HG03565 (cell line): ENCODE results near the gene EPOP.

Experiments used
- ATAC-seq: cut with Tn5 transposase; IDR thresholded peaks from one replicate; pipeline ENCODE4 v1.9.1; 2021; ENCODE audit warnings: mild to moderate bottlenecking, moderate library complexity; ENCODE audit not compliant: unreplicated experiment

EPOP gene

DNA sequence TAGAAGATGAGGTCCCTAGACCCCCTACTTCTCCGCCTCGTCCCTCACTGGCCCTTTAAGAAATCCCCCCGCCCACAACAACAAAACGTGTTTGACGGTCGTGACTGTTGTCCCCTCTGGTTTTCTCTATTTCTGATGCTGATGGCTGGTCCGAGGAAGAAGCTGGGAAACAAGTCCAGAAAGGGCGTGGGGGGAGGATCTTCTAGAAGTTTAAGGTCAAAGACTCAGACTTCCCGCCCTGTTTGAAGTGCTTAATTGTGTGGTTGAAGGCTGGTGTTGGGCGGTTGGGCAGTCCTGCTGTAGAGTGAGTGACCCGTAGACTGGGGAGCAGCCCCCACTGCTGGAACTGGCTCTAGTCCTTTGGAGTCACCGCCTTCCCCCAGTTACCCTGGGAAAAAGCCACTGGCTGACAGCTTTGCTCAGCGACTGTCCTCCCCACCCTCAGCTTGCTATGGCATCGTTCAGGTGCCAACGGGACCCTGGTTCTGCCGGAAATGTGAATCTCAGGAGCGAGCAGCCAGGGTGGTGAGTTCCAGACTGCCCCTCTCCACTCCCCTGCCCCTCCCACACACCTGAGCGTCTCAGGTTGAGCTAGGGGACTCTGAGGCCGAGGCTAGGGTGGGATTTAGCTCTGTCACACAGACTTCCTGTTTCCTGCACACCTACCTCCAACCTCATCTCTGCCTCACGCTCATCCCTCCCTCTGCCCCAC, 31.9 kb upstream of the EPOP start:
- no peak for ATAC-seq

DNA sequence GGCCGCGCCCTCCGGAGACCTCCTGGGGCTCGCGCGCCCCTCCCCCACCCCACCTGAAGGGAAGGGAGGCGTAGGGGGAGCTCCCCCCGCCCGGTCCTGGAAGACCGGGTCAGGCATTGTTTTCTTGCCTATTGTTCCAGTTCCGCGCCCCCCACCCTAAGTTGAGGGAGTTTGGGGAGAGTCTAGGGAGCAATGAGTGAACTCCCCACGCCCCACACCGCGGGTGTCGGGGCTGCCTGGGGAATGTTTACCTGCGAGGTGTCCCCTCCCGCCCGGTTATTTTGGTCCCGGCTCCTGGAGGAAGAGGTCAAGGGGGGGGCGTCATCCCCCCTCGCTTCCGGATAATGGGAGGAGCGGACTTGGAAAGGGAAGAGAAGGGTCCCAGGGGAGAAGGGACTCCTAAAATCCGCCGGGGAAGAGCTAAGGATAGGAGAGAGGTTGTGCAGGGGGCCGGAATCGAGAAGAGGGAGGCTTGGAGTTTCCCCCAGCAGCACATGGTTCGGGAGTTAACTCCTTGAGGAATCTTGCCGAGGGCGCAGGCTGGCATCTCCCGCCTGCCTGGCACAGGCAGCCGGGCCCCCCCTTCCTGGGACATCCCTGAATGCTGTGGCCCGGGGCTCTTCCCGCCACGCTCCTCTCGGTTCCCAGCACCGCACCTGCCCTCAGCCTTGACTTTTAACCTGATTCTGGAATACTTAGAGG, 31.2 kb upstream of the EPOP start:
- no peak for ATAC-seq

DNA sequence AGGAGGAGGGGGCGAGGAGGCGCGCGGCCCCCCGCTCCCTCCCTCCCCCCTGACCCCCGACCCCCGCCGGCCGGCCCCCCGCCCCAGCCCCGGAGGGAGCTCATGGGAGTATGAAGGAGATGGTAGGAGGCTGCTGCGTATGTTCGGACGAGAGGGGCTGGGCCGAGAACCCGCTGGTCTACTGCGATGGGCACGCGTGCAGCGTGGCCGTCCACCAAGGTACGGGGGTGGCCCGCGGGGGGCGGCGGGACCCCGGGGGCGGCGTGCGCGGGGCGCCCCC, 30.7 kb upstream of the EPOP start:
- ATAC-seq = no peak

DNA sequence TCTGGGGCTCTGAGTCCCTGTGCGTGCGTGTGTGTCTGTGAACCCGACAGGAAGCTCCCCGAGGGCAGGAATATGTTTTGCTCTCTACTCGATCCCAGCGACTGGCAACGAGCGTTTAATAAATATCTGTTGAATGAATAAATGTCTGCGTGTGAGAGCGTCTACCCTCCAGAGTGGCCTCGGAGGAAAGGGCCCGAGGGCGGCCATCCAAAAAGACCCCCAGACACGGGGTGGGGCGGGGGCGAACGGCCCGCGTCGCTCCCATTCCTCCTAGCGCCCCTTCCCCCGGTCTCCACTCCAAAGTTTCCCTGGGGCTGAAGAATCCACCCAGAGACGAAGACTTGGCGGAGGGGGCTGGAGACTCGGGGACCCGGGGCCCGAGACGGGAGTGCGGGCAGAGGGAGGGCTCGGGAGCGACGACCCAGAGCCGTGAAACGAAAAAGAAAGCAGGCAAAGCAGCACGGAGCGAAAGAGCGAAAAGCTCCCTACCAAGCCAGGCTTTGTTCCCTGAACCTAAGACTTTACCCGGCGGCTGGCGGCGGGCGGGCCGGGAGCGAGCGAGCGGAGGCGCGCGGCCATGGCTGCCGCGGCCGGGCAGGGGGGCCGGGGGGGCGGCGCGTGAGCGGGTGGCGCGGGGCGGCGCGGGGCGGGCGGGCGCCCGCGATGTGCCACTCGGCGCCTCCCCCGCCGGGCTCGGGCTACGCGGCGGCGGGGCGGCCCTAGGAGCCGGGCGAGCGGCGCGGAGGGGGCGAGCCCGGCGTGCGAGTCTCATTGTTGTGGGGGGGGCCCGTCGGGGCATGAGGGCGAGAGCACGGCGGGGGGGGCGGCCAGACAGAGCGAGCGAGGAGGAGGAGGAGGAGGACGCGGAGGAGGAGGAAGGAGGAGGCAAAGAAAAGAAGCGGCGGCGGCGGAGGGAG, 30.1 kb upstream of the EPOP start, which contains the start of gene MLLT6:
MLLT6 (plus strand) TSS at position 668 of the 917 bp plus-strand sequence. CDS start 360 bp downstream, outside the sequence.
- ATAC-seq = no peak

DNA sequence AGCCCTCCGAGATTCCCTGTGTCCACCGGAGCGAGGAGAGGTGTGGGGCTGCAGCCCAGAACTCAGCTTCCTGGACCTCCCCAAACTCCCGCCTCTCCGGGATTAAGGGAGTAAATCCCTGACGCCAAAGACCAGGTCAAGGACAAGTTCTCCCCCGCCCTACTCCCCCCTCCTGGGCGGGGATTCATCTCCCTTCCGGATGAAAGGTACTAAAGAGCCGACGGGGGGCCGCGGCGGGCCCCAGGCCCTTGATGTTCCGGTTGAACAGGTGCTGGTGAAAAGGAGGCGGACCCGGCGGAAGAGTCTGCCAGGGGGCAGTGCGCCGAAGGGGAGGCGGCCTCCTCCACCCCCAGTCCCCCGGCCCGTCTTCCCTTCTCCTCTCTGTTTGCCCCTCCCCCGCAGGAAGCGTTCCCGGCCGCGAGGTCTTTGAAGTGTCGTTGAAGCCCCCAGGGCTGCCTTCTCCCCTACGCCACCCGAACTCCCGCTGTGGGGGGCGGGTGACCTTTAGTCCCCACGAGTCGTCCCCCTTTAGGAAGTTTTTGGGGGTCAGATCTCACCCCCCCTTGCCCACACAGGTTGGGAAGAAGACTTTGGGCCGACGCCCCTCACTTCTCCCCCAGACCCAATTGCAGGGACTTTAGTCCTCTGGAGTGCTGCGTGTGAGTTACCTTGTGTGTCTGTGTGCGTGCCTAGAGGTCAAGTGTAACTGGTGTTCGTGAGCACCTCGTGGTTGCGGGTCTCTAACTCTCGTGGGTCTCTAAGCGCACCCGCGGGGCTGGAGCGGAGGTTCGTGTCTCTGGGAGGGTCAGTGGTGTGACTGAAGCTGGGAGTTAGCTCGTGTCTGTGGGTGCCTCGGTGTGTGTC, 29.2 kb upstream of the EPOP start:
- no peak for ATAC-seq

DNA sequence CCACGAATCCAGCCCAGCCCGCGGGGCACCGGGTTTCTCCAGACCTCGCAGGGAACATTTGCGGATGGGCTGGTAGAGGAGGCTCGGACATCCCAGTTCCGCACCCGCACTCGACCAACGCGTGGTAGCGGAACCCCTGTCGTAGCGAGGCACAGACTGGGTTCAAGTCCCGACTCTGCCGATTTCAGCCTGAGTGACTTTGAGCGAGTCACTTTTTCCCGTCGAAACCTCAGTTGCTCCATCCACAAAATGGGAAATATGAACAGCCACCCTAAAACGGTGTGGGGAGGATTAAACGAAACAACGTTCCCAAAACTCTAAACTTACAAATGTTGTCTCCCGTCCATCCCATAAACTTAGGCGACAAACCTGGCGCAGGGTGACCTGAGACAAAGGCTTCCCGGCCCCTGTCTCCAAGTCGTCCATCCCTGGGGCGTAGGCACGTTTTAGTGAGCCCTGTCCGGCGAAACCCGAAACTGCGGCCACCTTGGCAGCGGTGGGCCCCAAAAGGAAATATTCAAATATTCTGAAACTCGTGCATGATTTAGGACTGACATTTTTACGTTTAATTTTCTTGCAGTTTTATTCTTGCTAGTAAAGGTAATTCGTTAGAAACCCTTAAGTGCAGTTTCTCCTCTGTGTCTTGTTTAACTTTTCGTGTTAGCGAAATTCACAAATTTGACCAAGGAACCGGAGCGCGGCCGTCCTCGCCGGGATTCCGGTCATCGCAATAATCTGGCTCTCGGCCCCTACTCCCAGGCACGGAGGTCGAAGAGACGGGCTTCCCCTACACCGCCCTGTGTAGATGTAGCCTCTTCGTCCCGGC, 28.4 kb upstream of the EPOP start:
- no peak for ATAC-seq

DNA sequence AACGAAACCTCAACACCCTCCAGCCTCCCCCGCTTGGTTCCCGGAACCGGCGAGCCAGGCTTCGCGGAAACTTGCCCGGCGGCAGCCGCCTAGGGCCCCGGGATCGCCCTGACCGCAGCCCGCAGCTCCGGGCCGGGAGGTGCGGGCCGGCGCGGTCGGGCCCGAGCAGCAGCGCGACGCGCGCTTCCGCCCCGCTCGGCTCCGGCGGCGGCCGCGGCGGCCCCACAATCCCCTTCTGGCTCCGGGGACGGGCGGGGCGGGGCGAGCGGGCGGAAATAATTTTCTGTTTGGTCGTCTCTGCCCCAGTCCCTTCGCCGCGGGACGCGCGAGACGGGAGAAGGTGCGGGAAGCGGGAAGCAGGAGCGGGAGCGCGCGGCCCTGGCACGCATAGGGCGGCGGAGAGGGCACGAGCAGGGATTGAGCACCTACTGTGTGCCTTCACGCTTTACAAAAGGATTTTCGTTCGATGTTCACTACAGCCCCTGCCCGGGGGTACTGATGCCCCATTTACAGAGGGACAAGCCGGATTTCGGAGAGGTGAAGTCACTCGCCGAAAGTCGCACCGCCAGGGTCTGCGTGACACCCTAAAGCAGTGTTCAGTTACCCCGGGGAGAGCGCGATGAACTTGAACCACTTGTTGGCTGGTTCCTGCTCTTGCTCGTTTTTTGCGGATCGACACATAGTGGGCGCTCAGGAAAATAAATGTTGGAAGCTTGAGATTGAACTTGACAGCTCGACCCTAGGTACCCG, 27.6 kb upstream of the EPOP start:
- ATAC-seq = peak; percentile 17

DNA sequence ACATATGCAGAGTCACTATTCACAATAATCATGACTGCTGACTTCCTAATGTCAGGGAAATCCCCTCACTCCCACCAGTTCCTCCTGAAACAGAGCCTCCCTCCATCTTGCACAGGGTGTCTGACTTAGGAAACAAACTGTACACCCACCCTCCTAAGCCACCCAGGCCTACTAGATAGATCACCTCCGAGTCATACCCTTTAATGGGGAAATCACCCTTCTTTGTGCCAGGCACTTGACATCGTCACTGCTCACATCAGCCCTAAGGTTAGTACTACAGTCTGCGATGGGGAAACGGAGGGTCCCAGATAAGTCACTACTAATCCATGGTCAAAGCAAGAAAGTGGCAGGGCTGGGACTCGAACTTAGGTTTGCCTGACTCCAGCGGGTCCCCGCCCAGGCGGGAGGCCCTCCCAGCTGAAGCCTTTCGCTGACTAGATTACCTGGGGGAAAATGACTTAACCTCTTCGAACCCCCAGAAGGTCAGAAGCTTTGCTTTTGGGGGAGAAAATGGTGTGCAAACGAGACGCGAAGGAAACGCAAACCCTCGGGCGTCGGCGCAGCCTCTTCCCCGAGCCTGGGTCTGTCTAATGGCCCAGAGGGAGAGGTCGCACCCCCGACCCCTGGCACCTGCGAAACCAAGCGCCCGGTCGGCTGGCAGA, 26.9 kb upstream of the EPOP start:
- ATAC-seq = peak; percentile 23

DNA sequence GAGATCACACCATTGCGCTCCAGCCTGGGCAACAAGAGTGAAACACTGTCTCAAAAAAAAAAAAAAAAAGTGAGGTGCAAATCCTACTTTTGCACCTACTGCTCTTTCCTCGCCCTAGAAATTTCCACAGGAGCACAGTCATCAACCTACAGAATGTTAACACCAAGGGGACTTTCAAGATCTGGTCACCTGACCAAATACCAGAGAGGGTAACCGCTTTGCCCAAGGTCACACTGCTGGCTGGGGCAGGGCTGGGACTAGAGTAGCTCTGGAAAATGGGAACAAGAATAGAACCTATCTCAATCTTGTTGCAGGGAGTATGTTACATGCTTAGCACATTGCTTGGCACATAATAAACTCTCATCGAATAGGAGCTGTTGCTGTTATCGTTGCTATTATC, 24.0 kb upstream of the EPOP start:
- no peak for ATAC-seq

DNA sequence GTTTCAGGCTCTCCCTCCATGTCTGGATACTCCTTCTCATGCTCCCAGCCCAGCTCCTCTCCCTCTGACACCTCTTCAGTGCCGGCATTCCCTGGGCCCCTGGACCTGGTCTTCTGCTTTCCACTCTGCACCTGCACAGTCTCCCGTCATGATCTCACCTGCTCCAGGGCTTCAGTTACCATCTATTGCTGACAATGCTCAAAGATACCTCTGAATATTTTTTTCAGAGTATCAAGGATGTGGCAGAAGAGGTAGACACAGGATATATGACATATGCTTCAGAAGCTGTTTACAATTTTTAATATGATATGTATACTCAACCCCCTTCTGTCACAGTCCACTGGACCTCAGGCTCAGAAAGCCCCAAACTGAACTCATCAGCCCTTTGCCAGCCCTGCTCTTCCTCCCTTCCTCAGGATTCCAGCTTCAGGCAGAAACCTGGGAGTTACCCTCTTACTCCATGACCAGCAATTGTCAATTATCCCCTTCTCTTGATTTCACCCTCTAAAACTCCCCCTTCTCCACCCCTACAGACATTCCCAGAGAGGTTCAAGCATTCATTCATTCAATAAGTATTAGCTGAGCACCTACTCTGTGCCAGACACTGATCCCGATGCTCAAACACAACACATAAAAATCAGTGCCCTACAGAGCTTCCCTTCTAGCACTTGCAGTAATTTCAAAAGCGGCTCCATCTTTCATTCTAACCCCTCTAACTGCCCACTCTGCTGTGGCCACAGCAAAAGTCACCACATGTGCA, 22.5 kb upstream of the EPOP start:
- ATAC-seq = no peak

DNA sequence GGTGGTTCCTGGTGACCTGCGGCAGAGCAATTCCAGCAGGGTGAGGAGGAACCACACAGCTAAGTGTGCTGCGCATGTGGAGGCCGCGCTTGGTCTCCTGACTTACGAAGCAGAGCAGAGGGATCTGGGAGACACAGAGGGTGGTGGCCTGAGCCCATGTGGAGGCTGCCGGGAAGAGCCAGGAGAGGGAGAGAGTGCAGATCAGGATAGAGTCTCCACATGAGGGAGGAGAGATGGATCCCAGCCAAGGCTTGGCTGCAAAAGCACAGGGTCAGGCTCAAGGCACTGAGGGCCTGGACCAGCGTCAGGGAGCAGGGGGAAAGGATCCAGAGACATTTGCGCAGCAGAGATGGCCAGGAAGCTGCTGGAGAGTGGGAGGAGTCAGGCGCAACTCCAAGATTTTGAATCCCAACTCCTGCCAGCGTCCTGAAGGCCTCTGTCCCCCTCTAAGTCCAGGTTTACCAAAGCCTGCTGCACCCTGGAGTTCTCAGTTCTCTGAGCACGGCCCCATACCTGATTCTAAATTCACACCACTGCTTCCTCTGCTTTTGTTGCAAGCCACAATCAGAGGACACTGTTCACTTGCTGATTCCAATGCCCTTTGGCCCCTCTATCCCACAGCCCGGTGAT, 19.1 kb upstream of the EPOP start:
- no peak for ATAC-seq

DNA sequence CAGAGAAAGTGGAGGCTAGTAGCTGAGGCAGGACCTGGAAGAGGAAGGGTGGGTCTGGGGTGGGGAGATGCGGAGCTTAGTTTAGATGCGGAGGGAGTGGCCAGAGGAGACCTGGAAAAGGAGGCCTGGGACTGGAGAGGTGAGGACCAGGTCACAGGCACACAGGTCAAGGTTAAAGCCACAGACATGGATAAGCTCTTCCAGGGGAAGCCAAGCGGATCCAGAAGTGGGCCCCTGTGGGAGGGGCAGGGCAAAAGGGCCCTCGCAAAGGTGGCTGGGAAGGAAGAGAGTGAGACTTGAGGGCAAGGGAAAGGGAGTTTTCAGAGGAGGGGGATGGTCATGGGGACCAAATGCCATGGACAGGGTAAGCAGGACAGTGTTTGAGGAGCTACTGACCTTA, 16.4 kb upstream of the EPOP start:
- no peak for ATAC-seq

DNA sequence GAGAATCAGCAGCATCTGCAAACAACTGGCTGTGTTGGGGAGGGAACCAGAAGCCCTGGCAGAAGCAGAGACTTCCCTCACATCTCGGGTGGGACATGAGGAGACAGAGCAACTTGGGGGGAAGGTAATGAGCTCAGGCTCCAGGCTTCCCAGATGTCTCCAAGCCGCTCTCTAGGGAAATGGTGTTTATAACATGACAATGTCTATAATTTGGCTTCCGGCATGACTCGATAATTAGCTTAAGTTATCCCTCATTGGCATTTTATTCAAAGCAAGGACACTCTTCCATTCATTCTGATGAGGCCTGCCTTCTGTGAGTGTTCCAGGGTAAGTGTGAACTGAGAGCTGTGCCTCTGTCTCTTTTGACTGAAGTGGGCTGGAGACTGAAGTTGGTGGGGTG, 15.6 kb upstream of the EPOP start:
- no peak for ATAC-seq

DNA sequence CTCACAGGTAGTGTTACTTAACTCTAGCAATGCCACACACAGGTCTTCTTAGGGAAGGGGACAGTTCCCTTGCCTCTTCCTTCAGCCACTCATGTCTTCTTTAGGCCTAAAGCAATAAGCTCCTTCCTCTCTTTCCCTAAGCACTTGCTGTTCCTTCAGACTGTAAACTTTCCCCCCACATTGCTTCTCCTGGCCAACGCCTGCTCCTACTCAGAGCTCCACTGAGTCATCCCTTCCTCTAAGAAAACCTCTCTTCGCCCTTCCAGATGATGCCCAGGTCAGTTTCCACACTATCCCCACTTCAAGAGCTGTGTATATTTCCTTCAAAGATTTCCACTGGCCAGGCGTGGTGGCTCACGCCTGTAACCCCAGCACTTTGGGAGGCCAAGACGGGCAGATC, 12.5 kb upstream of the EPOP start:
- no peak for ATAC-seq

DNA sequence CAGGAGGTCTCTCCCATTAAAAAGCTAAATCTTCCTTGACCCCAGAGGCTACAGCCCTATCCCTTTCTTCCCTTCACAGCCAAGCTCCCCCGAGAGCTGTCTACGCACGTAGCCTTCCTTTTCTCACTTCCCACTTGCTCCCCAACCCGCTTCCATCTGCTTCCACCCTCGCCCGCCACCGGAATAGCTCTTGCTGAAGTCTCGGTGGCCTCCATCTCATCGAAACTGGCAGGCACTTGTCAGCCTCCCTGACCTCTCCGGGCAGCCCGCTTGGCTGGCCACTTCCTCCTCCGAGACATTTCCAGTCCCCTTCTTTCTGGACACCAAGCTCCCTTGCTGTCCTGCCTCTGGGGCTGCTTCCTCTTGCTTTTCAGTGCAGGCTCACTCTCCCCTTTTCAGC, 10.7 kb upstream of the EPOP start:
- no peak for ATAC-seq

DNA sequence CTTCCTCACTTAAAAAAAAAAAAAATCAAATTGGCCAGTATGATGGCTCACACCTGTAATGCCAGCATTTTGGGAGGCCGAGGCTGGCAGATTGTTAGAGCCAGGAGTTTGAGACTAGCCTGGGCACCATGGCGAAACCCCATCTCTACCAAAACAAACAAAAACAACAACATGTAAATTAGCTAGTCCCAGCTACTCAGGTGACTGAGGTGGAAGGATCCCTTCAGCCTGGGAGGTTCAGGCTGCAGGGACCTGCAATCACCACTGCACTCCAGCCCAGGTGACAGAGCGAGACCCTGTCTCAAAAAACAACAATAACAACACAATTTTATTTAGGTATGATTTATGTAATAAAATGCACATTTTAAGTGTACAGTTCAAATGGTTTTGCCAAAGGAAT, 6.3 kb upstream of the EPOP start:
- no peak for ATAC-seq

DNA sequence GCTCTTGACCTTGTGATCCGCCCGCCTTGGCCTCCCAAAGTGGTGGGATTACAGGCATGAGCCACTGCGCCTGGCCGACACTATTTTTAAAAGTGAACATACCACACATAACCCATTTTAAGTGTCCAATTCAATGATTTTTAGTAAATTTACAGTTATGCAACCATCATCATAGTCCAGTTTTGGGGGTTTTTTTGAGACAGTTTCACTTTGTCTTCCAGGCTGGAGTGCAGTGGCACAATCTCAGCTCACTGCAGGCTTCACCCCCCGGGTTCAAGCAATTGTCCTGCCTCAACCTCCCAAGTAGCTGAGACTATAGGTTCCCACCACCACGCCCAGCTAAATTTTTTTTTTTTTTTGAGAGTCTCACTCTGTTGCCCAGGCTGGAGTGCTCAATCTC, 3.1 kb upstream of the EPOP start:
- no peak for ATAC-seq
